HG02852 (cell line): ENCODE results near the gene R3HDM2.
A peak's percentile ranks its signal among the peaks of the same experiment; 100 is the strongest.

ENCODE experiments used
- ATAC-seq: cut with Tn5 transposase; IDR thresholded peaks from one replicate; pipeline ENCODE4 v1.9.1; 2021; ENCODE audit warnings: mild to moderate bottlenecking, moderate library complexity; ENCODE audit not compliant: unreplicated experiment

R3HDM2 gene

GRCh38 chr12:57233357-57234232 lies 197.2 kb downstream of the R3HDM2 start:
- ATAC-seq: no peak

GRCh38 chr12:57232156-57232756 lies 198.6 kb downstream of the R3HDM2 start:
- no peak for ATAC-seq

GRCh38 chr12:57231276-57232021 lies 199.4 kb downstream of the R3HDM2 start:
- ATAC-seq: no peak

GRCh38 chr12:57230381-57231155 lies 200.3 kb downstream of the R3HDM2 start:
- ATAC-seq: no peak

GRCh38 chr12:57229634-57230380 lies 201.0 kb downstream of the R3HDM2 start, which contains the start of gene SHMT2:
Gene SHMT2, plus strand, starts transcription at chr12:57229711. Its CDS starts 68 bp downstream, at chr12:57229779.
- peak; percentile 65 for ATAC-seq

GRCh38 chr12:57229046-57229633 lies 201.7 kb downstream of the R3HDM2 start:
- peak; percentile 12 for ATAC-seq

GRCh38 chr12:57227315-57228115 lies 203.3 kb downstream of the R3HDM2 start:
- no peak for ATAC-seq

- ATAC-seq: no peak
Measured at GRCh38 chr12:57226588-57227314, 204.1 kb downstream of the R3HDM2 start.

GRCh38 chr12:57225680-57226210 lies 205.1 kb downstream of the R3HDM2 start:
- ATAC-seq: no peak

GRCh38 chr12:57224973-57225679 lies 205.7 kb downstream of the R3HDM2 start:
- ATAC-seq: no peak

- ATAC-seq: no peak
Measured at GRCh38 chr12:57224278-57224972, 206.4 kb downstream of the R3HDM2 start.

GRCh38 chr12:57223191-57224165 lies 207.4 kb downstream of the R3HDM2 start:
- ATAC-seq: no peak

- no peak for ATAC-seq
Measured at GRCh38 chr12:57222286-57223190, 208.3 kb downstream of the R3HDM2 start.

GRCh38 chr12:57221169-57221917 lies 209.5 kb downstream of the R3HDM2 start:
- ATAC-seq: no peak
